ENCODE data around the gene FBXO38. TPM values are rescaled to one million over a fixed set of nuclear protein-coding genes. Genes with fewer than 3 reads are reported as not detected.

Gene FBXO38
- total RNA-seq, 1 experiment from 2014 or later: 36.3 TPM

GRCh38 chr5:148455185-148455584 is 71.4 kb downstream of the FBXO38 start (continued):
- TF ChIP-seq YY1 (IDR thresholded peaks at IDR 0.05; ENCODE audit: extremely low read depth, insufficient replicate concordance, low read depth, low read length): no peak
- TF ChIP-seq, protein P1, sequence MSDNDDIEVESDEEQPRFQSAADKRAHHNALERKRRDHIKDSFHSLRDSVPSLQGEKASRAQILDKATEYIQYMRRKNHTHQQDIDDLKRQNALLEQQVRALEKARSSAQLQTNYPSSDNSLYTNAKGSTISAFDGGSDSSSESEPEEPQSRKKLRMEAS (IDR thresholded peaks at IDR 0.05): no peak

GRCh38 chr5:148457183-148457620 is 73.4 kb downstream of the FBXO38 start:
- CTCF ChIA-PET: interaction anchor here (2.0 to 3.3 kb wide), 2 partner anchors 13 to 274 kb away, joined by 6 to 18 read pairs; no protein-coding TSS in a partner anchor
- H3K4me1 ChIP-seq (ENCODE audit: control insufficient read depth in 1 of 2, insufficient read depth in 2 of 2, low read length in 2 of 2): no peaks in the 10 kb centered on the region
- no peak overlapping the region for H3K4me2 ChIP-seq (ENCODE audit: low read length)
- H3K79me2 ChIP-seq (ENCODE audit: insufficient read depth, low read length): no peaks in the 10 kb centered on the region
- BruUV-seq (replicated peaks): no TSS peak
- no peaks in the 10 kb centered on the region for H4K20me1 ChIP-seq (ENCODE audit: insufficient read depth)
- POLR2A ChIA-PET: no interaction called here
- H3K9me3 ChIP-seq (ENCODE audit: control insufficient read depth in 1 of 2, insufficient read depth in 1 of 2, low read depth in 1 of 2, low read length in 2 of 2): no peaks in the 10 kb centered on the region
- no peak overlapping the region for H2AFZ ChIP-seq (ENCODE audit: low read depth, low read length, poor library complexity, severe bottlenecking)
- H3K9me2 ChIP-seq (ENCODE audit: insufficient read depth): no peaks in the 10 kb centered on the region
- intact Hi-C loops (cut with micrococcal nuclease): loop anchor here (5.0 kb wide), 1 partner anchor 280 kb away; no protein-coding TSS in a partner anchor
- ATAC-seq (peak; percentile 89), DNase-seq (ENCODE audit: low read depth, low spot score) (no peak)
- no peak overlapping the region for H3K9ac ChIP-seq (ENCODE audit: low read length)
- no peaks in the 10 kb centered on the region for H3K36me3 ChIP-seq (ENCODE audit: control insufficient read depth in 1 of 2, insufficient read depth in 2 of 2, low read length in 2 of 2)
- H3K27ac ChIP-seq (ENCODE audit: low read depth, low read length): no peak overlapping the region
- no peak overlapping the region for H3K4me3 ChIP-seq (replicated peaks in 1 of 2; ENCODE audit: low read depth in 1 of 2, low read length in 2 of 2)
- RAD21 ChIA-PET (ENCODE audit: low non-redundant PET in 1 of 2, low total read pairs in 2 of 2, uncharacterized antibody in 2 of 2, unreplicated experiment in 2 of 2): no interaction called here
- H3K27me3 ChIP-seq (ENCODE audit: insufficient read depth, low read length): peaks cover 14% of the 10 kb centered on the region
- TF ChIP-seq REST (IDR thresholded peaks at IDR 0.05; ENCODE audit: low read depth): no peak
- no peak for TF ChIP-seq SIN3A (IDR thresholded peaks at IDR 0.05; ENCODE audit: low read depth)
- TF ChIP-seq CTCF (IDR thresholded peaks at IDR 0.05 in 2 of 3, conservative IDR thresholded peaks at IDR 0.05 in 1 of 3; ENCODE audit: borderline replicate concordance in 1 of 3, insufficient read depth in 1 of 3, low read depth in 2 of 3, low read length in 2 of 3): peak; percentile 53 to 60 (median 54); a peak in 5 of 6 replicates
- TF ChIP-seq POLR2A (IDR thresholded peaks at IDR 0.05; ENCODE audit: borderline replicate concordance, extremely low read depth, insufficient read depth, insufficient read length): no peak
- no peak for TF ChIP-seq EZH2 (IDR thresholded peaks at IDR 0.05)
- no peak for TF ChIP-seq YY1 (IDR thresholded peaks at IDR 0.05; ENCODE audit: extremely low read depth, insufficient replicate concordance, low read depth, low read length)
- no peak for TF ChIP-seq SP1 (IDR thresholded peaks at IDR 0.05; ENCODE audit: low read depth)
- no peak for TF ChIP-seq CEBPB (IDR thresholded peaks at IDR 0.05; ENCODE audit: low read depth)
- TF ChIP-seq JUND (IDR thresholded peaks at IDR 0.05): no peak
- no peak for TF ChIP-seq FOSL1 (IDR thresholded peaks at IDR 0.05; ENCODE audit: low read depth)
- no peak for TF ChIP-seq TCF7L2 (IDR thresholded peaks at IDR 0.05; ENCODE audit: borderline replicate concordance, extremely low read depth, insufficient read depth, insufficient read length)
- TF ChIP-seq, protein P1 (IDR thresholded peaks at IDR 0.05): 0 out of 2 replicates have a peak, but pooled peaks have one; percentile 13
- no peak for TF ChIP-seq ATF3 (IDR thresholded peaks at IDR 0.05)
- no peak for TF ChIP-seq ZFX (IDR thresholded peaks at IDR 0.05)
- no peak for TF ChIP-seq EZH2phosphoT487 (IDR thresholded peaks at IDR 0.05; ENCODE audit: borderline replicate concordance)
- TF ChIP-seq, protein P2, sequence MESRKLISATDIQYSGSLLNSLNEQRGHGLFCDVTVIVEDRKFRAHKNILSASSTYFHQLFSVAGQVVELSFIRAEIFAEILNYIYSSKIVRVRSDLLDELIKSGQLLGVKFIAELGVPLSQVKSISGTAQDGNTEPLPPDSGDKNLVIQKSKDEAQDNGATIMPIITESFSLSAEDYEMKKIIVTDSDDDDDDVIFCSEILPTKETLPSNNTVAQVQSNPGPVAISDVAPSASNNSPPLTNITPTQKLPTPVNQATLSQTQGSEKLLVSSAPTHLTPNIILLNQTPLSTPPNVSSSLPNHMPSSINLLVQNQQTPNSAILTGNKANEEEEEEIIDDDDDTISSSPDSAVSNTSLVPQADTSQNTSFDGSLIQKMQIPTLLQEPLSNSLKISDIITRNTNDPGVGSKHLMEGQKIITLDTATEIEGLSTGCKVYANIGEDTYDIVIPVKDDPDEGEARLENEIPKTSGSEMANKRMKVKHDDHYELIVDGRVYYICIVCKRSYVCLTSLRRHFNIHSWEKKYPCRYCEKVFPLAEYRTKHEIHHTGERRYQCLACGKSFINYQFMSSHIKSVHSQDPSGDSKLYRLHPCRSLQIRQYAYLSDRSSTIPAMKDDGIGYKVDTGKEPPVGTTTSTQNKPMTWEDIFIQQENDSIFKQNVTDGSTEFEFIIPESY (IDR thresholded peaks at IDR 0.05; ENCODE audit: extremely low read depth, insufficient replicate concordance, low read length): no peak
- TF ChIP-seq RAD21 (IDR thresholded peaks at IDR 0.05; ENCODE audit: low read depth): peak; percentile 51

Measured in HCT116 (cell line).